Activated CD8-positive, alpha-beta memory T cell treated with anti-CD3 and anti-CD28 coated beads for 48 hours (primary cell): ENCODE data around the gene GATA3.

Source experiments
- DNase-seq, 3 experiments: peaks; one replicate each; pipeline ENCODE4 v3.0.0-alpha.2; 2020; ENCODE audit warnings: low read depth in 2 of 3, low spot score in 2 of 3

GATA3 gene

DNA sequence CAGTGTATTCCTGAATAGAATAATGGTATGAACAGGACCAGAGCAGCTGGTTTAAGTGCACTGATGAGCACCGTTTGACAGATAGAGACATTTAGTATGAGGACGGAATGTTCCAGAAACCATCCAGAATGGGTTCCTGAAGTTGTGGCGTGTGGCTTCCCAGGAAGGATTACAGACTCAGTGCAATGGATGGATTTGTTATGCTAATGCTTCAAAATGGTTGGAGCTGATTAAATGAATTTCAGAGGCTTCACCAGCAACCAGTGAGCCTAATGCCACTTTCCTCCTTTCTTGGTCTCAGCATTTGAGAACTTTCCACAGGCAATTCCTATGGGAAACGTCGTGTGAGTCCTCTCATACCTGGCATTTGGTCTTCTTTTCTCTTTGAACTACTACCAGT is 9.9 kb downstream of the GATA3 start:
- DNase-seq: no peak

DNA sequence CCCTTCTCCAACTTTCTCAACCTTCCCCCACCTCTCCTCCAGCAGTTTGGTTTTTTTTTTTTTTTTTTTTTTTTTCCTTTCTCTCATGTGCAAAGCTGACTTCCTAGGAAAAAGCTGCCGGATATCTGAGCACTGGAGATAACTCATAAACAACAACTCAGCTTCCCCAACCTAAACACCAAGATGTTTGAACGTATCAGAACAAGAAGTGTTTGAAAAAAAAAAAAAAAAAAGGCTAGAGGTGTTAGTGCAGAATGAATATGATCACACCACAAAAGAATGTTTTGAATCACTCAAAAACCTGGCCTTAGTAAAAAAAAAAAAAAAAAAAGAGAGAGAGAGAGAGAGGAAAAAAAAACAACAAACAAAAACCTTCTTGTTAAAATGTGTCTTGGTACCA is 11.2 kb downstream of the GATA3 start:
- DNase-seq: no peak

DNA sequence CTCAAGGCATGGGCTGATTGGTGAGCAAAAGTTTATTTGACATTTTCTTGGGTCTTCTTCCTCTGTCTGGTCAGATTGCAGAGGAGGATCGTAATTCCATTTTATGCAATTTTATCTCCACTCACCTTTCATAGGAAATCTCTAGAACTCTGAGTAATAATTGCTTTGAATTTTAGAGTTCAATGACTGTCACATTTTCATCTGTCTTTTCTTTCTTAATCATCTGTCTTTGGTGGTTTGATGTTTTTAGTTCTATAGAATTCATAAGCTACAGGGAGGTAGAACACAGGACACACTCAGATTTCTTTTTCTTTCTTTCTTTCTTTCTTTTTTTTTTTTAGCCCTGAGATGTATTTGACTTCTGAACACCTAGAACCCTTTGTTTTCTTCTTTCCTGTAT is 11.6 kb downstream of the GATA3 start:
- no peak for DNase-seq

DNA sequence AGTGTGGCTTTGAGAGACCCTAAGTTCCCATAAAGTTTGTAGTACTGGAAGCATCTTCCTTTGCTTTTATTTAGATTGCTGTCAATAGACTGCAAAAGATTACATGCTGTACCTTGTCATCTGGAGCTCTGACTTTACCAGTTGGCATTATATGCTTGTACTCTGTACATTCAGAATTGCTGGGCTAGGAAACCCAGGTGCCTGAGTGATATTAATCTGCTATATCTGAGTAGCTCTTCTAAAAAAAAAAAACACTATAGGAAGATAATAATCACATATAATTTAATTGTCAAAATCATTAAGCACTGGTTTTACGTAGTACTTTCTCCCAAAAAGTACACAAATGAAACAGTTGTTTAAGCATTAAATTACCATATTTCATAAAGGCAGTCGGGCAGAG is 12.3 kb downstream of the GATA3 start:
- DNase-seq: no peak

GRCh38 chr10:8069108-8069507 is 14.6 kb downstream of the GATA3 start:
- no peak for DNase-seq

- DNase-seq: no peak
Observed at GRCh38 chr10:8069627-8070026, 15.1 kb downstream of the GATA3 start.

- DNase-seq: no peak
Observed at GRCh38 chr10:8070440-8070839, 16.0 kb downstream of the GATA3 start.

GRCh38 chr10:8071006-8071405 is 16.5 kb downstream of the GATA3 start:
- no peak for DNase-seq

DNA sequence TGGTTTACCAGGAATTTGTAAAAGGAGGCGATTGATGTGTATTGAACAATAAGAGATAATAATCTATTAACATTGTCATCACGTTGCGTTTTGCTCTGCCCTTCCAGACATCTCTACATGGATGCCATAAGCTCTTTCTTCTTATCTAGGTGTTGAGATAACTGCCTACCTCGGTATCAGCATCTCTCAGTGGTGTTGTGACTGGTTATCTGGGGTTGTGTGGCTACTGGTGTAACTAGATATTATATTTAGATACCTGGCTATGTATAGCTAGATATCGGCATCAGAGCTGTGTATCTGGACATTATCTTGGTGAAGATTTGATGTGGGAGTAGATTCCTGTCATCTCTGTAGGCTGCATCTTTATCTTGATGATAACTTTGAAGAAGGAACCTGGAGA is 17.2 kb downstream of the GATA3 start:
- no peak for DNase-seq

DNA sequence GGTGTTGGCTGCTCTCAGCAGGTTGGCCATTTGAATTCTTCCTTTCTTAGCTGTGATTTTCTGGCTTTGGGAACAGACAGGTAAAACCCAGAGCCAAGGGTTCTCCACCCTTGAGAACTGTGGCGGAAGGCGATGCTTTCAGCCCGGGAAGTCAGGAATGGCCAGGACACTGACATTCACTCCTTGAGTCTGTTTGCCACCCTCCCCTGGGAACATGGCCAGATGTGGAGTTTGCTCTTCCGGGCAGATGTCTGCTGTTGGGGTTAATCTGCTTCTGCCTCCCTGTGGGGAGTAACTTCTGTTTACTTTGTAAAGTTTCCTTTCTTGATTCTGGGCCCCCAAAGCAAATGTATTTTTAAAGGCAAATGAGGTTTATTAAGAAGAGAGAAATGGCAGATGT is 17.7 kb downstream of the GATA3 start:
- no peak for DNase-seq

- DNase-seq: no peak
Observed at GRCh38 chr10:8073691-8074416, 19.4 kb downstream of the GATA3 start.

DNA sequence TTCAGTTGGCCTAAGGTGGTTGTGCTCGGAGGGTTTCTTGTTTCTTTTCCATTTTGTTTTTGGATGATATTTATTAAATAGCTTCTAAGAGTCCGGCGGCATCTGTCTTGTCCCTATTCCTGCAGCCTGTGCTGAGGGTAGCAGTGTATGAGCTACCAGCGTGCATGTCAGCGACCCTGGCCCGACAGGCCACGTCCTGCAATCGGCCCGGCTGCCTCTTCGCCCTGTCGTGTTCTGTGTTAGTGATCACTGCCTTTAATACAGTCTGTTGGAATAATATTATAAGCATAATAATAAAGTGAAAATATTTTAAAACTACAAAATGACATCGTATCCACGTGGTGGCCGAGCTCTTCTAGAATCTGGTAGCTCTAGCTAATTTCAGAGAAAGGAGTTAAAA is 20.4 kb downstream of the GATA3 start:
- no peak for DNase-seq

- no peak for DNase-seq
Observed at GRCh38 chr10:8075282-8076260, 21.1 kb downstream of the GATA3 start.

- DNase-seq: no peak
Observed at GRCh38 chr10:8076933-8077332, 22.4 kb downstream of the GATA3 start.

DNA sequence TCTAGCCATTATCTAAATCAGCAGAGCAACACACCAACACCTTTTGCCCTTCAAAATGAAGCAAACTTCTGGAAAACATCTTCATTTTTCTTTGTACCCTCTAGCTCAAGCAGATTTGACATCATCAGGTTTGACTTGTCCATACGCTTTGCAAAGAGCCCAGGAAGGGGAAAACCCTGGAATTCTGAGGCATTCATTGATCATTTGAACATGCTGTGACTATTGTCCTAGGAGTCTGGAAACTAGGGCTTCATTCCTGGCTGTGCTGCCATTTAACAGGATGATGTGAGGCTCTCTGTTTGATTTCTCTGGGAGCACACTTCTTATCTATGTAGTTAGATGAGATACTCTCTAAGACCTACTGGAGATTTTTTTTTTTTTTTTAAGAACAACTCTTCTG is 23.5 kb downstream of the GATA3 start:
- no peak for DNase-seq

DNA sequence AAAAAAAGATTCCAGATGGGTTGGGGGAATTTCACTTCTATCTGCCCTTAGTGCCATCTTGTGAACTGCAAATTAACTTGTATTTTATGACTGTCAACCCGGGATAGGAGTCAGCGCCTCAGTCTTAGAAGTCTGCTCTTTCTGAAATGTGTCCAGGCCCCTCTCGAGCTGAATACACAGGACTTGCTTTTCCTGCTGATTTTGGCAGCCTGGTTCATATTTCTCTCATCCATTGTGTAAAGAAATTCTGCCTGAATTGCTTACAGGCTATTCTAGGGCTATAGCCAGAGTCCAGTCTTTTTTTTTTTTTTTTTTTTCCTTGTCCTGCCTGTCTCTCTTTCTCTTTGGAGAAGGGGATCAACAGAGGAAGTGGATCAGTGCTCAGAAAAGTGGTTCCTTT is 24.6 kb downstream of the GATA3 start:
- no peak for DNase-seq

DNA sequence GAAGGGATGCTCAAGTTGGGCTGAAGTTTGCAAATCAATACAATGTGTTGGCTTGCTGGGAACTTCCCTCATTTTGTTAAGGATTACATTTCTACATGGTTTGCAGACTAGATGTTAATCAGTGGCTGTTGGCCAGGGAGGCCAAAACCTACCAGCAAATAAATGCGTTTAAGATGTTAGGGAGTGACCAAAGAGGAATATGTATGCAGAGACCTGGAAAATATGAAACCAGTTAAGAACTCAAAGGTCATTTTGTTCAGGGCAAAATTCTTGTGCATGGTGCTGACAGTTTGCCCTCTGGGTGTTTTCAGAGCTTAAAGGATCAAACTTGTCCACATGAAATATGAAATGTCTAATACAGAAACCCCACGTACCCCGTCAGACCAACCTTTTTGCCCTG is 30.3 kb downstream of the GATA3 start:
- DNase-seq: no peak

GRCh38 chr10:8085251-8085650 is 30.8 kb downstream of the GATA3 start:
- DNase-seq: no peak

DNA sequence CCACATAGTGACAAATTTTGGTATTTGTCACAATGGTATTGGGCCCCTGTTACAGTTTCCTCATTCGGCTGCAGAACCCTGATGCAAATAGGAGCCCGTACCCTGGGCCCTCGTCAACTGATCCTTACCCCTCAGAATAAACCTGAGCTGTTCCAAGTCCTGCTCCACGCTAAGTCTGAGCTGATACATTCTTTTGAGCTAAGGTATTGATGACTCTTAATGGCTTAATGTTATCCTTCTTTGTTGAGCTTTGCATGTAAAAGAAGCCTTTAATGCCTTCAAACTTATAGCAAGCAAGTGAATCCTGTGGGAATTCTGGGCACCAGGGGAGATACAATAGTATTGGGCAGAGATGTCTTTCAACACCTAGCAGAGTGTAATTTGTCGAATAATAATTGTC is 31.8 kb downstream of the GATA3 start:
- no peak for DNase-seq

DNA sequence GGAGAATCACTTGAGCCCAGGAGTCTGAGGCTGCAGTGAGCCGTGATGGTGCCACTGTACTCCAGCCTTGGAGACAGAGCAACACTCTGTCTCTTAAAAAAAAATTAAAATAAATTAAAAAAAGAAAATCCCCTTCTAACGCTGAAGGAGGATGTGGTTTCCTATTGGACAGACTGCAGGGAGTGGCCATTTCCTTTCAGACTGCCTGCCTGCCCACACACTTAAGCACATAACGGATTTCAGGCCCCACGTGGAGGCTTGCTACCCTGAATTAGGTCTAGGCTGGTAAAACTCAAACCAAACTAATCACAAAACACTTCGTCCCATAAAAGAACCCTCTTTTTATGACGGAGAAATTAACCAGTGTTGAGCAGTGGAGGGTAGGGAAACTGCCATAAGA is 34.0 kb downstream of the GATA3 start:
- no peak for DNase-seq

- no peak for DNase-seq
Observed at GRCh38 chr10:8092428-8092827, 37.9 kb downstream of the GATA3 start.

GRCh38 chr10:8095959-8096358 is 41.5 kb downstream of the GATA3 start:
- no peak for DNase-seq
